KOPT-K1 (cell line): Measurements from ENCODE around the gene RXRG.
"Not testable (repeated sequence)": the region's sequence is repeated elsewhere in the genome, so short reads cannot be mapped to it uniquely, and the experiment has no call there.

Experiments used
- H3K27ac ChIP-seq: fragments of 200-600 bp; sonication (generic); 2 replicates; pipeline ENCODE4 v1.5.1; 2016; ENCODE audit warnings: antibody characterized with exemption, mild to moderate bottlenecking, low read depth, low read length; ENCODE audit not compliant: poor library complexity, severe bottlenecking
- H3K36me3 ChIP-seq: fragments of 200-600 bp; sonication (generic); 2 replicates; pipeline ENCODE4 v1.5.1; 2017; ENCODE audit warnings: antibody characterized with exemption, mild to moderate bottlenecking, low read length, moderate library complexity; ENCODE audit not compliant: insufficient read depth
- H3K9me3 ChIP-seq: fragments of 200-600 bp; sonication (generic); 2 replicates; pipeline ENCODE4 v1.5.1; 2017; ENCODE audit warnings: antibody characterized with exemption, low read length, mild to moderate bottlenecking; ENCODE audit not compliant: insufficient read depth, poor library complexity, severe bottlenecking

The RXRG gene

DNA sequence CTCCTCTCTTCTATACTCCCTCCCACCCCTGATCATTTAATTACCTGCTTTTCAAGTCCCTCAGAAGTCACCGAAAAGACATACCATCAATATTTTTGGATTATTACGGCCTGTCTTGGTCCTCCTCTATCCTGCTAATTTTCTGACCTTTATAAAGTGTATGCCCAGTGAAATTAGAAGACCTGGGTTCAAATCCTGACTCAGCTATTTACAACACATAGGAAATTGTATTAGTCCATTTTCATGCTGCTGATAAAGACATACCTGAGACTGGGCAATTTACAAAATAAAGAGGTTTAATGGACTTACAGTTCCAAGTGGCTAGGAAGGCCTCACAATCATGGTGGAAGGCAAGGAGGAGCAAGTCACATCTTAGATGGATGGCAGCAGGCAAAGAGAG, 14.8 kb upstream of the RXRG start:
- not testable (repeated sequence) for H3K36me3 ChIP-seq, H3K27ac ChIP-seq, H3K9me3 ChIP-seq

DNA sequence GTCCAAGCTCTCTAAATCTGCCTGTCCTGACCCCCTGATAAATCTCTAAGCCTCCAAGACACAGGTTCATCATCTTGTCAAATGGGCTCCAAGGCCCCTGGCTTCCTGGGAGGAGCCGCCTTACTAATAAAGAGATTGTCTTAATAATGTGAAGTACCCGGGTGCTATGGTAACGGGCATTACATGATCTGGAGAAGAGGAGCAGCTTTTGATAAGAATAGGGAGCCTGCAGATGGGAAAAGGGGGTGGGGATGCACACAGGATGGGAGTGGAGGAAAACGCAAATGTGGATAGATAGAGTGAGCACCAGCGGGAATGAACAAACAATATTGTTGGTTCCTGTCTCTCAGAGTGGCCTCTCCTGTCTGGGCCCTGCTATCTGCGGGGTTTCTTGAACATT, 11.9 kb upstream of the RXRG start:
- Histone ChIP-seq H3K36me3 (no peaks in the 10 kb centered on the region), H3K9me3 (no peaks in the 10 kb centered on the region), H3K27ac (no peak overlapping the region)

GRCh38 chr1:165456114-165456513, 11.2 kb upstream of the RXRG start:
- H3K9me3 ChIP-seq, result no peaks in the 10 kb centered on the region
- no peak overlapping the region for H3K27ac ChIP-seq
- H3K36me3 ChIP-seq, result no peaks in the 10 kb centered on the region

GRCh38 chr1:165455111-165455510, 10.2 kb upstream of the RXRG start:
- H3K27ac ChIP-seq, result no peak overlapping the region
- no peaks in the 10 kb centered on the region for H3K36me3 ChIP-seq
- H3K9me3 ChIP-seq, result no peaks in the 10 kb centered on the region

- Histone ChIP-seq H3K27ac (no peak overlapping the region), H3K9me3 (no peaks in the 10 kb centered on the region), H3K36me3 (no peaks in the 10 kb centered on the region)
Observed at GRCh38 chr1:165454091-165454610, 9.2 kb upstream of the RXRG start.

GRCh38 chr1:165452336-165453130, 7.6 kb upstream of the RXRG start:
- Histone ChIP-seq H3K36me3 (no peaks in the 10 kb centered on the region), H3K27ac (no peak overlapping the region), H3K9me3 (no peaks in the 10 kb centered on the region)

DNA sequence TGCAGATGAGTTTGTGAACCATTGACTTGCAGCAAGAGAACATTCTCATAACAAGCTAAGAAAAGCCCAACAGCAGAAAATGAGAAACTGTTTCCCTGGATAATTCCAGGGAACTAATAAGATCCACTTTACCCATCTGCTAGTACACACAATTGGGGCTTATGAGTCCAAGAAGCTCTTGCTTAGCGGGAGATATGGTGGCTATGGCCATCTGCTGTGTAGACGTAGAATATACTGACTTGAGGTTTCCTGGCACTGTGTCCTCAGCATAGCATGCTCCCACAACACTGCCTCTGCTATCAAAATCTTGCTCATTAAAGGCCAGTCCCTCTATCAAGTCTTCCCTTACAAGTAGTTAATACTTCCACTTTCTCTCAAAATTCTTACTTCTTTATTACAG, 6.8 kb upstream of the RXRG start:
- H3K9me3 ChIP-seq, result no peaks in the 10 kb centered on the region
- no peaks in the 10 kb centered on the region for H3K36me3 ChIP-seq
- no peak overlapping the region for H3K27ac ChIP-seq

GRCh38 chr1:165449131-165449530, 4.2 kb upstream of the RXRG start:
- H3K9me3 ChIP-seq, result no peaks in the 10 kb centered on the region
- H3K36me3 ChIP-seq, result no peaks in the 10 kb centered on the region
- H3K27ac ChIP-seq, result no peak overlapping the region

DNA sequence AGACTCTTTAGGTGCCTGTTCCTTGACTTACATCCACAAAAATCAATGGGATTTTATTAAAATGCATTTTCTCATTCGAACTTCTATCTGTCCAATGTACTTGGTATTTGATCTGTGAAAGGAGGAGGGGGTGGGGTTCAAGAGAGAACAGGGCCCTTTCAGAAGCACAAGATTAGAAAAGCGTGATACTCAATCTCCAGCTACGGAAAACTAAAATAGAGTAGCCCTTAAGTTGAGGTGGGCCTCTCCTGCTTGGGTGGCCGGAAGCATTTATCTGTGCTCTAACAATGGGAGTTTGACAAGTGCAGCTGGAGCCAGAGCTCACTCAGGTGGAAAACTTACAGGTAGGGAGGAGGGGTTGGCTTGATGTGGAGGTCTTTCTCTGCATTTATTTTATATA, 462 bp upstream of the RXRG start:
- no peaks in the 10 kb centered on the region for H3K9me3 ChIP-seq
- no peak overlapping the region for H3K27ac ChIP-seq
- no peaks in the 10 kb centered on the region for H3K36me3 ChIP-seq

- H3K36me3 ChIP-seq, result no peaks in the 10 kb centered on the region
- H3K27ac ChIP-seq, result no peak overlapping the region
- H3K9me3 ChIP-seq, result no peaks in the 10 kb centered on the region
Observed at GRCh38 chr1:165443539-165444311, 1.2 kb downstream of the RXRG start.

DNA sequence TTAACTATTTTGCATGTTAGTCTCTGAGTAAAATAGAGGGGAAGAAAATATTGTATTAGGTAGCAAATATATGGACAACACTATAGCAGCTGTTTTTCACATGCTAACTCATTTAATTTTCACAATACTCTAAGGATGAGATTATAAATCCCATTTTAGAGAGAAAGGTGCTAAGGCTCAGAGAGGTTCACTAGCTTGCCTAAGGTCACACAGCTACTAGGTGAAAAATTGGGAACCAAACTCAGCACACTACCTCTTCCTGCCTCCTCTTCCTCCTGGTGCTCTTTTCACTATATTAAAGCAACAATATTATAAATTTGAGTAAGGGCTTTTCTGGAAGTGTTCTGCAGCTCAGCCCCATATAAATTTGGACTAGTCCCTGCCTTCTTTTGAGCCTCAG, 2.3 kb downstream of the RXRG start:
- Histone ChIP-seq H3K27ac (no peak overlapping the region), H3K36me3 (no peaks in the 10 kb centered on the region)

GRCh38 chr1:165442053-165442452, 2.9 kb downstream of the RXRG start:
- H3K27ac ChIP-seq, result no peak overlapping the region
- no peaks in the 10 kb centered on the region for H3K9me3 ChIP-seq
- H3K36me3 ChIP-seq, result no peaks in the 10 kb centered on the region

More for the DNA sequence above, 2.3 kb downstream of the RXRG start:
- no peaks in the 10 kb centered on the region for H3K9me3 ChIP-seq

DNA sequence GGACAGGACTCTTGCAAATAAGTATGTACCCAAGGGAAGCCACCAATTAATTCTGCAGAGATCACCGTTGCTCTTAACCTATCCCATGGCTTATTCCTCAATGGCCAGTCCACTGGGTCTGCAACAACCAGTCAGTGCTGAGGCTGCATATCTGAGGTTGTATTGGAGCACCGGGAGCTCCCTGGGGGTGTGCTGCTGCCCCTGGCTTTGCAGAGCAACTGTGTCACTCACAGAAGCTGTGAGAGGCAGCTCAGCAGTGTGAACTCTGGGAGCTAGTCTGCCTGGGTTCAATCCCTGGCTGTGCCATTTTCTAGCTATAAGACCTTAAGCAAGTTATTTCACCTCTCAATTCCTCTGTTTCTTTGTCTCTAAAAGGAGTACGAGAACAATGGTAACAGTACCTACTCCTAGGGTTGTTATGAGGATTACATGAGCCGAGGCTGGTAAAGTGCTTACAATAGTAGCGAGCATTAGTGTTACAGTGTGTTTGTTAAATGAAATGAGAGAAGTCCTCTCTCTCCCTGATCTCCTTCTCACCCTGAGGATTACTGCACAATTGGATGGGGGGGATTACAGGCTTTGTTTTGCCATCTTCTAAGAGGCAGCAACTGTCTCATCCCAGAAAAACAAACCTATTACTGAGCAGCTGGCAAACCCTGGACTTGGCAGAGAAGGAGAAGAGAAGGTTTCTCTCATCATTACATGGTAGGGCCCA, 3.6 kb downstream of the RXRG start:
- no peaks in the 10 kb centered on the region for H3K9me3 ChIP-seq
- H3K27ac ChIP-seq, result no peak overlapping the region
- no peaks in the 10 kb centered on the region for H3K36me3 ChIP-seq

DNA sequence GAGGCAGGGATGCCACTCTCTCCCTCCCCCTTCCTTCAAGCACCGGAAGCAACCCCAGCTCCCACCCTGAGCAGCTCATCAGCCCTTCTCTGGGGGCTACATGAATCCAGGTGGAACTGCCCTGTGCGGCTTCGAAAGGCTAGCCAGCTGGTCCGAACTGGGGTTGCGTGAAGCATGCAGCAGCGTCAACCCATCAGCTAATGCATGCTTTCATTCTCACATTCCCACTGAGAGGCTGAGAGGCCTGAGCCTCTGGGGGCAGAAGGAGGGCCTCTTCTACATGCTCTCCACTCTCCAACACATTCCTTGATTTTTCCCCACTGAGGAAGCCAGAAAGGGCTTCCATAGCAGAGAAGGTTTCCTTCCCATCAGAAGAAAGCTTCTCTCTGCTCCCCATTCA, 5.6 kb downstream of the RXRG start:
- no peaks in the 10 kb centered on the region for H3K36me3 ChIP-seq
- H3K9me3 ChIP-seq, result no peaks in the 10 kb centered on the region
- no peak overlapping the region for H3K27ac ChIP-seq

- no peak overlapping the region for H3K27ac ChIP-seq
Observed at GRCh38 chr1:165436994-165437393, 7.9 kb downstream of the RXRG start.

More at GRCh38 chr1:165436994-165437393, 7.9 kb downstream of the RXRG start:
- H3K9me3 ChIP-seq, result no peaks in the 10 kb centered on the region
- no peaks in the 10 kb centered on the region for H3K36me3 ChIP-seq
